HG02610 (cell line): ENCODE measurements around the gene YY1.
A peak's percentile ranks its signal among the peaks of the same experiment; 100 is the strongest.
"Not testable (repeated sequence)": the region's sequence is repeated elsewhere in the genome, so short reads cannot be mapped to it uniquely, and the experiment has no call there.

Source experiments
- ATAC-seq: cut with Tn5 transposase; IDR thresholded peaks from one replicate; pipeline ENCODE4 v1.9.1; 2021; ENCODE audit warnings: mild to moderate bottlenecking, moderate library complexity; ENCODE audit not compliant: unreplicated experiment

The YY1 gene

DNA sequence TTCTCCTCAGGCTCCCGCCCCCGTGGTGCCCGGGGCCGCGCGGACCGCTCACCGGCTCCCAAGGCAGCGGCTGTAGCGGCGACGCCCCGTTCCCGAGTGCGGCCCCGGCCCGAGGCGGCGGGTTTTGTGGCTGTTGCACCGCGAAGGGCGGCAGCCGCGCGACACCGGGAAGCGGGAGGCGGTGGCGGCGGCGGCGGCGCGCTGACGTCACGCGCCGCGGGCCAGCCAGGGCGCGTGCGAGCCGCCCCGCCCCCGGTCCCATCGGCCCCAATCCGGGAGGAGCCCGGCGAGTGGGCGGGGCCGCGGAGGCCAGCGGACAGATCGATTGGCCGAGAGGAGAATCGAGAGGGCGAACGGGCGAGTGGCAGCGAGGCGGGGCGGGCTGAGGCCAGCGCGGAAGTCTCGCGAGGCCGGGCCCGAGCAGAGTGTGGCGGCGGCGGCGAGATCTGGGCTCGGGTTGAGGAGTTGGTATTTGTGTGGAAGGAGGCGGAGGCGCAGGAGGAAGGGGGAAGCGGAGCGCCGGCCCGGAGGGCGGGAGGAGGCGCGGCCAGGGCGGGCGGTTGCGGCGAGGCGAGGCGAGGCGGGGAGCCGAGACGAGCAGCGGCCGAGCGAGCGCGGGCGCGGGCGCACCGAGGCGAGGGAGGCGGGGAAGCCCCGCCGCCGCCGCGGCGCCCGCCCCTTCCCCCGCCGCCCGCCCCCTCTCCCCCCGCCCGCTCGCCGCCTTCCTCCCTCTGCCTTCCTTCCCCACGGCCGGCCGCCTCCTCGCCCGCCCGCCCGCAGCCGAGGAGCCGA is at the start of gene YY1:
TSS of gene YY1 (plus strand) at position 726 of the 792 bp plus-strand sequence. CDS start 101 bp downstream, outside the sequence.
- ATAC-seq = peak; percentile 76

GRCh38 chr14:100190126-100190525 is 48.8 kb upstream of the YY1 start:
- no peak for ATAC-seq

DNA sequence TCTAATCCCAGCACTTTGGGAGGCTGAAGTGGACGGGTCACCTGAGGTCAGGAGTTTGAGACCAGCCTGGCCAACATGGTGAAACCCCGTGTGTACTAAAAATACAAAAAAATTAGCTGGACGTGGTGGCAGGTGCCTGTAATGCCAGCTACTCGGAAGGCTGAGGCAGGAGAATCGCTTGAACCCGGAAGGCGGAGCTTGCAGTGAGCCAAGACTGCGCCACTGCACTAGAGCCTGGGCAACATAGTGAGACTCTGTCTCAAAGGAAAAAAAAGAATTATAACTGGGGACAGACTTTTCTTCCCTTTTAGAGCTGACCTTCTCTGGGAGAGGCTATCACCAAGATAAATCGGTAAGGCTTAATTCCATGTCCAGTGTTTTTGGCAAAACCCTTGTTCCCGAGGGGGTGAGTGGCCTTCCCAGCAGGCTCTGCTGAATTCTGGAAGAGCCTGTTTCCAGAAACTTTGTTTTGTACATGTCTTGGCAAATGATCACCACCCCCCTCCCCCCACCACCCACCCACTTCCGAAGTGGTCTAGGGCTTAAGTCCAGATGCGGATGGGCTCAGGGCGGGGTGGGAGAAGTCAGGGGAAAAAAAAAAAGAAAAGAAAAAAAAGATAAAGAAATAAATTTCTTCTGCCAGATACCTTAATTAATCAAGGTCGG is 47.2 kb upstream of the YY1 start:
- ATAC-seq = no peak

DNA sequence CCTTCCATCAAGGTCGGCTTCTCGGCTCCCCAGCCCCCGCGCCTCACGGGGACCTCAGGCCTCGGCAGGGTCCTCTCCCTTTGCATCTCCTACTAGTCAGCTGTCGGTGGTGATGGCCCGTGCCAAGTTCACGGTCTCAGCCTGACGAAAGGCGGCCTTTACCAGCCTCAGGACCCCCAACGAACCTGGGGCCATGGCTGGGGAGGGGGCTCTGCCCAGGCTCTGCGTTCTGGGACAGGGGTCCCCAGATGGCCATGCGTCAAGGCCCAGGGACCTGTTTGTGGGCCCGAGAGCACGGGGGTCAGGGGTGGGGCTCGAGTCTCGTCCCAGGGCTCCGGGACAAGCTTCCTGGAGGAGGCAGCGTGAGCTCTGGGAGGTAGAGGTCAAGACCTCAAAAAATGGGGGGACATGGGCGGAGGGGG is 46.7 kb upstream of the YY1 start:
- no peak for ATAC-seq

DNA sequence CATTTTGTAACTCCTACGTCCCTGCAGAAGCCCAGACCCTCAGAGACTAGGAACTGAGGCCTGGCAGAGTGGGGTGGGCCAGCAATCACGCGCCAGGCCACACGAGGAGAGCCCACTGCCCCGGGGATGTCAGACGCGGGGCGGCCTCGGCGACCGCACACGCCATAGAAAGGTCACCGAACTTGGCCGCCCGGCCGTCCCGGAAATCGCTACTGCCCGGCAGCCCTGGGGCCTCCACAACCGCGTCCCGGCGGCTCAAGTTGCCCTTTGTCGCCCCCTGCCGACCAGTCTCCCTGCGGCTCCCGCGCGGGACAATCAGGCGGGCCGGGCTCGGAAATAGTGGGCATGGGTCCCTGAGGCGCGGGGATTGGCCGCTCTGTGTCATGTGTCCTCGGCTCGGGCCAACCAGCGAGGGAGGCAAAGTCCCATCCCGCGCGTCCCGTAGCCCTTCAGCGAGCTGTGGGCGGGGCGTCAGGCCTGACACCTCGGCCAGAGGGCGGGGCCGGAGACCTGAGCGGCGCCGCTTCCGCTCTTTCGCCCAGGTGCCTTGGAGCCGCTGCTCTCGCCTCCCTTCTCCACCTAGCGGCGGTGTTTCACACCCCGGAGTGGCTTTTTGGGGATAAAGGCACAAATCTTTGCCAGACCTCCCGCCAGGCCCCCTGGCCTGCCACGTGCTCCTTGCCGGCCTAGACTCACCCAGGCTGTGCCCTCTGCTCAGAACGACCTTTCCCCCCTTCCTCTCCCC is 46.1 kb upstream of the YY1 start:
- peak; percentile 99 for ATAC-seq

GRCh38 chr14:100193417-100194357 is 45.3 kb upstream of the YY1 start:
- no peak for ATAC-seq

GRCh38 chr14:100199240-100199860 is 39.6 kb upstream of the YY1 start:
- ATAC-seq = no peak

DNA sequence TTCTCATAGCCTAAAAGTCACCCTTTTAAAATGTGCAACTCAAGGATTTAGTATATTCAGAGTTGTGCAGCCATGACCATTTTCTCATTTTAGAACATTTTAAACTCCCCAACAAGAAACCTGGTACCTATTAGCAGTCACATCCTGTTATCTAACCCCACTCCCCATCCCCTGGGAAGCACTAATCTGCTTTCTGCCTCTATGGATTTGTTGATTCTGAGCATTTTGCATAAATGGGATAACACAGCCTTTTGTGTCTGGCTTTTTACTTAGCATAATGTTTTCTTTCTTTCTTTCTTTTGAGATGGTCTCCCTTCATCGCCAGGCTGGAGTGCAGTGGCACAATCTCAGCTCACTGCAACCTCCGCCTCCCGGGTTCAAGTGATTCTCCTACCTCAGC is 38.6 kb upstream of the YY1 start:
- ATAC-seq = no peak

DNA sequence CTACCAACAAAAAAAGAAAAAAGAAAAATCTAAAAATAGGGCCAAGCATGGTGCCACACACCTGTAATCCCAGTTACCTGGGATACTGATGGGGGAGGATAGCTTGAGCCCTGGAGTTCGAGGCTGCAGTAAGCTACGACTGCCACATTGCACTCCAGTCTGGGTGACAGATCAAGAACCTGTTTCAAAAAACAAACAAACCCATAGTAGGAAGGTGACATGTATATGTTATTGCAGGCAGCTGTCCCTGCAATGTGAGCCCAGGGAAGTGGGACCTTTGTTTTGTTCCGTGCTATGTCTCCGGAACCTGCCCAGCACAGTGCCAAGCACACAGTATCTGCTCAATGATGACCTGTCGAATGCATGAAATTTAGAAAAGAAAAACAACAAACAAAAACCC is 37.2 kb upstream of the YY1 start:
- no peak for ATAC-seq

- no peak for ATAC-seq
These were observed 36.2 kb upstream of the YY1 start for GRCh38 chr14:100202712-100203111.

GRCh38 chr14:100203146-100203545 is 35.8 kb upstream of the YY1 start:
- no peak for ATAC-seq

DNA sequence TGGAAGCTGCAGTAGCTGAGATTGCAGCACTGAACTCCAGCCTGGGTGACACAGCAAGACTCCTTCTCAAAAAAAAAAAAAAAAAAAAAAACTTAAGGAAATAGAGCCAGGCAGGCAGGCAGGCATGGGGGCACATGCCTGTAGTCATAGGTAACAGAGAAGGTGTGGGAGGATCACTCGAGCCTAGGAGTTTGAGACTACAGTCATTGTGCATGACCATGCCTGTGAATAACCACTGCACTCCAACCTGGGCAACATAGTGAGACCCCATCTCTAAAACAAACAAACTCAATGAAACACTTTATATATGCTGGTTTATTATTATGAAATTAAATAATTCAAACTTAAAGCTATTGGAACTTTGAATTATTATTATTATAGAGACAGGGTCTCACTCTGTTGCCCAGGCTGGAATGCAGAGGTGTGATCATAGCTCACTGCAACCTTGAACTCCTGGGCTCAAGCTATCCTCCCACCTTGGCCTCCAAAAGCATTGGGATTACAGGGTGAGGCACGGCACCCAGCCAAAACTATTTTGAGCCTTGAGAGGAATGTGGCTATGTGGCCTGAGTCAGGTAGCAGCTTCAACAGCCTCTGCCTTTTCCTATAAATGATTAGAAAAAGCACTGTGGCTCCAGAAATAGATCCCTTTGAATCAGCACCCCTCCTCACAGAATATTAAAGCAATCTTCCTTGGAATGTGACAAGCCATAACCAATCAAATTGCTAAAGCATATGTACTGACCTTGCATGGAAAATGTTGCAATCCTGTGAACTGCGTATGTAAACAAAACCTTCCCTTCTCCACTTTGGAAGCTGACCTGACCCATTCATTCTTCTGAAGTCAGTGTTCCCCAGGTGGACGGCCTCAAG is 34.7 kb upstream of the YY1 start:
- ATAC-seq = no peak

DNA sequence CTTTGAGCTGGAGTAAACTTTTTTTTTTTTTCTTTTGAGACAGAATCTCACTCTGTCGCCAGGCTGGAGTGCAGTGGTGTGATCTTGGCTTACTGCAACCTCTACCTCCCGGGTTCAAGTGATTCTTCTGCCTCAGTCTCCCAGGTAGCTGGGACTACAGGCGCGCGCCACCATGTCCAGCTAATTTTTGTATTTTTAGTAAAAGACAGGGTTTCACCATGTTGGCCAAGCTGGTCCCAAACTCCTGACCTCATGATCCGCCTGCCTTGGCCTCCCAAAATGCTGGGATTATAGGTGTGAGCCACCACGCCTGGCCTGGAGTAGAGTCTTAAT is 34.1 kb upstream of the YY1 start:
- ATAC-seq = not testable (repeated sequence)

- ATAC-seq = not testable (repeated sequence)
These were observed 31.4 kb upstream of the YY1 start for GRCh38 chr14:100207588-100207987.

- ATAC-seq = not testable (repeated sequence)
These were observed 30.8 kb upstream of the YY1 start for GRCh38 chr14:100208136-100208535.

- ATAC-seq = no peak
These were observed 27.6 kb upstream of the YY1 start for GRCh38 chr14:100211366-100211765.

- ATAC-seq = no peak
These were observed 27.1 kb upstream of the YY1 start for GRCh38 chr14:100211893-100212292.

- no peak for ATAC-seq
These were observed 26.2 kb upstream of the YY1 start for GRCh38 chr14:100212476-100213333.
